WTC11 (cell line): ENCODE results near the gene SEC22A. TPM values are rescaled to one million over a fixed set of nuclear protein-coding genes. Genes with fewer than 3 reads are reported as not detected.

Experiments
- ATAC-seq: fragments of 200-7000 bp; cut with Tn5 transposase; 2 replicates; pipeline ENCODE4 v1.10.0; 2021; ENCODE audit warnings: mild to moderate bottlenecking, moderate library complexity
- CTCF ChIA-PET: fragments of 300-600 bp; sonication (Branson Sonifier 250); formaldehyde crosslinking; loops from one replicate; lab custom pipeline; 2021; ENCODE audit warnings: antibody characterized with exemption; lab: Charles Lee
- POLR2A ChIA-PET: fragments of 350-600 bp; sonication (Branson Sonifier 250); formaldehyde crosslinking; loops from one replicate; lab custom pipeline; 2021; ENCODE audit warnings: antibody characterized with exemption; lab: Charles Lee
- DNase-seq: peaks from one replicate; pipeline ENCODE4 v3.0.0; 2021; ENCODE audit warnings: low spot score
- H3K27ac Mint-ChIP-seq: 2 replicates; pipeline ENCODE4 v1.8.0; 2021; ENCODE audit warnings: mixed read lengths
- H3K27me3 Mint-ChIP-seq: 2 replicates; pipeline ENCODE4 v1.8.0; 2021; ENCODE audit warnings: low read depth, mild to moderate bottlenecking, moderate library complexity, mixed read lengths
- H3K36me3 Mint-ChIP-seq: 2 replicates; pipeline ENCODE4 v1.8.0; 2021; ENCODE audit warnings: mixed read lengths
- H3K4me1 Mint-ChIP-seq: 2 replicates; pipeline ENCODE4 v1.8.0; 2022; ENCODE audit warnings: mixed read lengths
- H3K4me3 Mint-ChIP-seq: 2 replicates; pipeline ENCODE4 v1.8.0; 2021; ENCODE audit warnings: mild to moderate bottlenecking, moderate library complexity, mixed read lengths
- H3K9me3 Mint-ChIP-seq: 2 replicates; pipeline ENCODE4 v1.8.0; 2021; ENCODE audit warnings: mixed read lengths
- CREM ChIP-seq: sonication (generic); formaldehyde crosslinking; IDR thresholded peaks from 2 replicates; pipeline ENCODE4 v1.8.1; 2022; ENCODE audit warnings: mild to moderate bottlenecking, missing genetic modification reagents, moderate library complexity
- ELF4 ChIP-seq: sonication (generic); formaldehyde crosslinking; IDR thresholded peaks from 2 replicates; pipeline ENCODE4 v1.8.1; 2022; ENCODE audit warnings: low read depth, mild to moderate bottlenecking, moderate library complexity, missing genetic modification reagents
- EMX1 ChIP-seq: fragments of 250-450 bp; sonication (Bioruptor Pico); IDR thresholded peaks from 2 replicates; pipeline ENCODE4 v1.8.0; 2021; ENCODE audit warnings: mild to moderate bottlenecking
- ESRRA ChIP-seq: sonication (generic); formaldehyde crosslinking; IDR thresholded peaks from 2 replicates; pipeline ENCODE4 v1.8.1; 2022; ENCODE audit warnings: mild to moderate bottlenecking, missing genetic modification reagents, borderline replicate concordance
- HMGA2 ChIP-seq: fragments of 250-450 bp; sonication (Bioruptor Pico); IDR thresholded peaks from 2 replicates; pipeline ENCODE4 v1.4.0; 2021; ENCODE audit warnings: mild to moderate bottlenecking, moderate library complexity
- NR2C2 ChIP-seq: sonication (generic); formaldehyde crosslinking; IDR thresholded peaks from 2 replicates; pipeline ENCODE4 v1.8.0; 2022; ENCODE audit warnings: mild to moderate bottlenecking, missing genetic modification reagents
- SP1 ChIP-seq: sonication (generic); formaldehyde crosslinking; conservative IDR thresholded peaks from 2 replicates; pipeline ENCODE4 v1.8.1; 2022; ENCODE audit warnings: missing genetic modification reagents
- TCF7 ChIP-seq: sonication (generic); formaldehyde crosslinking; IDR thresholded peaks from 2 replicates; pipeline ENCODE4 v1.8.0; 2022; ENCODE audit warnings: mild to moderate bottlenecking, low read depth, missing genetic modification reagents, moderate library complexity
- TEAD4 ChIP-seq: sonication (generic); formaldehyde crosslinking; IDR thresholded peaks from 2 replicates; pipeline ENCODE4 v1.8.0; 2022; ENCODE audit warnings: mild to moderate bottlenecking, missing genetic modification reagents
- TP53 ChIP-seq: sonication (generic); formaldehyde crosslinking; IDR thresholded peaks from 2 replicates; pipeline ENCODE4 v1.8.1; 2023; ENCODE audit warnings: mild to moderate bottlenecking, missing genetic modification reagents
- ZNF138 ChIP-seq: sonication (generic); formaldehyde crosslinking; conservative IDR thresholded peaks from 2 replicates; pipeline ENCODE4 v1.8.1; 2022; ENCODE audit warnings: mild to moderate bottlenecking, moderate library complexity, missing genetic modification reagents
- ZNF263 ChIP-seq: sonication (generic); formaldehyde crosslinking; IDR thresholded peaks from 2 replicates; pipeline ENCODE4 v1.8.1; 2022; ENCODE audit warnings: low read depth, mild to moderate bottlenecking, moderate library complexity, missing genetic modification reagents
- ZNF396 ChIP-seq: fragments of 250-450 bp; sonication (Bioruptor Pico); IDR thresholded peaks from 2 replicates; pipeline ENCODE4 v1.8.0; 2021; ENCODE audit warnings: mild to moderate bottlenecking, moderate library complexity, borderline replicate concordance
- ZNF416 ChIP-seq: fragments of 250-450 bp; sonication (Bioruptor Pico); IDR thresholded peaks from 2 replicates; pipeline ENCODE4 v1.9.0; 2021; ENCODE audit warnings: mild to moderate bottlenecking, inconsistent platforms
- ZNF423 ChIP-seq: fragments of 250-450 bp; sonication (Bioruptor Pico); IDR thresholded peaks from 2 replicates; pipeline ENCODE4 v2.1.2; 2022; ENCODE audit warnings: mild to moderate bottlenecking, moderate library complexity
- total RNA-seq: library from RNA; stranded (reverse); gene quantifications from 3 replicates; pipeline ENCODE4 v1.2.3, GENCODE V29; 2021
- TF ChIP-seq, protein P1 (sequence below): fragments of 200-600 bp; IDR thresholded peaks from 2 replicates; pipeline ENCODE4 v1.8.0; 2022; ENCODE audit warnings: antibody characterized with exemption
- TF ChIP-seq, protein P2 (sequence below): sonication (generic); formaldehyde crosslinking; conservative IDR thresholded peaks from 2 replicates; pipeline ENCODE4 v1.8.1; 2023; ENCODE audit warnings: mild to moderate bottlenecking, low read depth, missing genetic modification reagents, moderate library complexity
- TF ChIP-seq, protein P3 (sequence below): sonication (generic); formaldehyde crosslinking; IDR thresholded peaks from 2 replicates; pipeline ENCODE4 v1.8.0; 2022; ENCODE audit warnings: mild to moderate bottlenecking, missing genetic modification reagents
- TF ChIP-seq, protein P4 (sequence below): sonication (generic); formaldehyde crosslinking; conservative IDR thresholded peaks from 2 replicates; pipeline ENCODE4 v1.8.1; 2022; ENCODE audit warnings: mild to moderate bottlenecking, missing genetic modification reagents
- TF ChIP-seq, protein P5 (sequence below): sonication (generic); formaldehyde crosslinking; IDR thresholded peaks from 2 replicates; pipeline ENCODE4 v1.8.1; 2023; ENCODE audit warnings: mild to moderate bottlenecking, missing genetic modification reagents
- TF ChIP-seq, protein P6 (sequence below): fragments of 250-450 bp; sonication (Bioruptor Pico); IDR thresholded peaks from 2 replicates; pipeline ENCODE4 v1.9.0; 2021; ENCODE audit warnings: moderate library complexity, mild to moderate bottlenecking, inconsistent platforms, borderline replicate concordance
- TF ChIP-seq, protein P7 (sequence below): sonication (generic); formaldehyde crosslinking; IDR thresholded peaks from 2 replicates; pipeline ENCODE4 v1.8.0; 2022; ENCODE audit warnings: mild to moderate bottlenecking, missing genetic modification reagents

SEC22A gene
- total RNA-seq, 1 experiment from 2014 or later: 12.6 TPM

DNA sequence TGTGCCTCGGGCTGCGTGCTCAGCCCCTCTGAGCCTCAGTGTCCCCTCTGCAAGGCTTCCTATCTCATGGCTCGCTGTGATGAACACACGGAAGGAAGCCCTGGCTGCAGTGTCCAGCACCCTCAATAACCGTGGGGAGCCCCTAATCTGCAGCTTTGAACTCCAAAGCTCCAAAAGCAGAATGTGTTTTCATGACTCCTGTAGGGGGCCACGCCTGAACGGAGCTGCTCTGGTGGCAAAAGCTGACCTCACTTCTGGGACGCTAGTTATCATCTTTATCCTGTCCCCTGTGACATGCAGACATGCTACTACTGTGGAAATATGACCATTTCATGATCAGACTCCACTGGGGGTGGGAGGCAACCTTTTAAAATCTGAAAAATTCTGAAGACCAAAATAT is 98.8 kb downstream of the SEC22A start:
- no peak for ATAC-seq
- ChIA-PET POLR2A (no interaction called here), CTCF (interaction anchor here (0.8 to 1.9 kb wide), 3 partner anchors 14 to 188 kb away, joined by 3 to 8 read pairs (median 4); no protein-coding TSS in a partner anchor)
- peaks cover 9% of the 10 kb centered on the region for H3K4me1 Mint-ChIP-seq
- no peak for DNase-seq
- no peaks in the 10 kb centered on the region for H3K27me3 Mint-ChIP-seq
- H3K36me3 Mint-ChIP-seq: peaks cover 48% of the 10 kb centered on the region
- no peak overlapping the region for H3K27ac Mint-ChIP-seq
- no peak overlapping the region for H3K4me3 Mint-ChIP-seq
- no peaks in the 10 kb centered on the region for H3K9me3 Mint-ChIP-seq
- TF ChIP-seq, protein P1, sequence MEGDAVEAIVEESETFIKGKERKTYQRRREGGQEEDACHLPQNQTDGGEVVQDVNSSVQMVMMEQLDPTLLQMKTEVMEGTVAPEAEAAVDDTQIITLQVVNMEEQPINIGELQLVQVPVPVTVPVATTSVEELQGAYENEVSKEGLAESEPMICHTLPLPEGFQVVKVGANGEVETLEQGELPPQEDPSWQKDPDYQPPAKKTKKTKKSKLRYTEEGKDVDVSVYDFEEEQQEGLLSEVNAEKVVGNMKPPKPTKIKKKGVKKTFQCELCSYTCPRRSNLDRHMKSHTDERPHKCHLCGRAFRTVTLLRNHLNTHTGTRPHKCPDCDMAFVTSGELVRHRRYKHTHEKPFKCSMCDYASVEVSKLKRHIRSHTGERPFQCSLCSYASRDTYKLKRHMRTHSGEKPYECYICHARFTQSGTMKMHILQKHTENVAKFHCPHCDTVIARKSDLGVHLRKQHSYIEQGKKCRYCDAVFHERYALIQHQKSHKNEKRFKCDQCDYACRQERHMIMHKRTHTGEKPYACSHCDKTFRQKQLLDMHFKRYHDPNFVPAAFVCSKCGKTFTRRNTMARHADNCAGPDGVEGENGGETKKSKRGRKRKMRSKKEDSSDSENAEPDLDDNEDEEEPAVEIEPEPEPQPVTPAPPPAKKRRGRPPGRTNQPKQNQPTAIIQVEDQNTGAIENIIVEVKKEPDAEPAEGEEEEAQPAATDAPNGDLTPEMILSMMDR: no peak
- TF ChIP-seq TP53 (no peak), TEAD4 (CRISPR knock-in tag) (no peak), ZNF416 (CRISPR knock-in tag) (no peak), ESRRA (no peak), CREM (CRISPR knock-in tag) (no peak)
- TF ChIP-seq, protein P2, sequence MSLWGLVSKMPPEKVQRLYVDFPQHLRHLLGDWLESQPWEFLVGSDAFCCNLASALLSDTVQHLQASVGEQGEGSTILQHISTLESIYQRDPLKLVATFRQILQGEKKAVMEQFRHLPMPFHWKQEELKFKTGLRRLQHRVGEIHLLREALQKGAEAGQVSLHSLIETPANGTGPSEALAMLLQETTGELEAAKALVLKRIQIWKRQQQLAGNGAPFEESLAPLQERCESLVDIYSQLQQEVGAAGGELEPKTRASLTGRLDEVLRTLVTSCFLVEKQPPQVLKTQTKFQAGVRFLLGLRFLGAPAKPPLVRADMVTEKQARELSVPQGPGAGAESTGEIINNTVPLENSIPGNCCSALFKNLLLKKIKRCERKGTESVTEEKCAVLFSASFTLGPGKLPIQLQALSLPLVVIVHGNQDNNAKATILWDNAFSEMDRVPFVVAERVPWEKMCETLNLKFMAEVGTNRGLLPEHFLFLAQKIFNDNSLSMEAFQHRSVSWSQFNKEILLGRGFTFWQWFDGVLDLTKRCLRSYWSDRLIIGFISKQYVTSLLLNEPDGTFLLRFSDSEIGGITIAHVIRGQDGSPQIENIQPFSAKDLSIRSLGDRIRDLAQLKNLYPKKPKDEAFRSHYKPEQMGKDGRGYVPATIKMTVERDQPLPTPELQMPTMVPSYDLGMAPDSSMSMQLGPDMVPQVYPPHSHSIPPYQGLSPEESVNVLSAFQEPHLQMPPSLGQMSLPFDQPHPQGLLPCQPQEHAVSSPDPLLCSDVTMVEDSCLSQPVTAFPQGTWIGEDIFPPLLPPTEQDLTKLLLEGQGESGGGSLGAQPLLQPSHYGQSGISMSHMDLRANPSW (CRISPR knock-in tag): no peak

DNA sequence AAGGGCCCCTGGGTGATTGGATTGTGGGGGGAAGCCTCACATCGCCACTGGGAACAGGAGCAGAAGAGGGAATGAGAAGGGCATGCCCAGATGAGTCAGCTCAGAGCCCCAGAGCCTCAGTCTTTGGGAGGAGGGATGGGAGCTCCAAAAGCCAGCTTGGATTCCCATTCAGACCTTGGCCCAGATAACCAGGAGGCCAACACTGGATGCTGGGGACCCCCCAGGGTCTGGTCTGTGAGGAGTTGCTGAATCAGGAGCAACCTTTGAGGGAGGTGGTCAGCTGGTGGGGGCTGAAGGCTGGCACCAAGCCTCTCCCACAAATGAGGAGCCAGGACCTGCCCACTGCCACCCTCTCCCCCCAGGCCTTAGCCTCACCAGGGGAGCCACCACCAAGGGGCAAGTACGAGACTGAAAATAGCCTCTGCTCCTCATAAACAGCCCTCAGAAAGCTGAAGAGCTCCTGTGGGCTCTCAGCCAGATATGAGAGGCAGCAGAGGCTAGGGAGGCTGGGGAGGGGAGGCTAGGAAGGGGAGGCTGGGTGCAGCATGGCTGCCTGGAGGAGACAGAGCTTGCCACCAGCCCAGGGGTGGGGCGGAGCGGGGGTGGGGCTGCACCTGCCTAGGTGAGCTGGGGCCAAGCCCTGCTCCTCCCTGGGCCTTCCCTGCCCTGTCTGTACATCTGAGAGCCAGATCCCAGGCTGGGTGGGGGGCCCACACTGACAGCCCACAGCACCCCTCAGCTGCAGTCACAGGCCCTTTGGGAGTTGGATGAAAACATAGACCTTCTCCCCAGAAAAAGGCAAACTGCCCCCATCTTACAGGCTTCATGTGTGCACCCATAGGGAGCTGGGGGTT is 99.8 kb downstream of the SEC22A start:
- ATAC-seq: no peak
- H3K27ac Mint-ChIP-seq: no peak overlapping the region
- no peaks in the 10 kb centered on the region for H3K9me3 Mint-ChIP-seq
- CTCF ChIA-PET: interaction anchor here (1.2 to 1.9 kb wide), 3 partner anchors 13 to 146 kb away, joined by 3 to 8 read pairs (median 5); no protein-coding TSS in a partner anchor
- no peaks in the 10 kb centered on the region for H3K27me3 Mint-ChIP-seq
- no peak overlapping the region for H3K4me3 Mint-ChIP-seq
- H3K36me3 Mint-ChIP-seq: peaks cover 50% of the 10 kb centered on the region
- TF ChIP-seq SP1 (CRISPR knock-in tag) (no peak), ESRRA (no peak), EMX1 (no peak), HMGA2 (CRISPR knock-in tag) (no peak), NR2C2 (CRISPR knock-in tag) (no peak), TCF7 (CRISPR knock-in tag) (no peak), ZNF138 (no peak), ELF4 (CRISPR knock-in tag) (no peak), ZNF423 (CRISPR knock-in tag) (no peak), ZNF396 (no peak), ZNF263 (CRISPR knock-in tag) (no peak)
- TF ChIP-seq, protein P3, sequence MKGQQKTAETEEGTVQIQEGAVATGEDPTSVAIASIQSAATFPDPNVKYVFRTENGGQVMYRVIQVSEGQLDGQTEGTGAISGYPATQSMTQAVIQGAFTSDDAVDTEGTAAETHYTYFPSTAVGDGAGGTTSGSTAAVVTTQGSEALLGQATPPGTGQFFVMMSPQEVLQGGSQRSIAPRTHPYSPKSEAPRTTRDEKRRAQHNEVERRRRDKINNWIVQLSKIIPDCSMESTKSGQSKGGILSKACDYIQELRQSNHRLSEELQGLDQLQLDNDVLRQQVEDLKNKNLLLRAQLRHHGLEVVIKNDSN (CRISPR knock-in tag): no peak
- TF ChIP-seq, protein P4, sequence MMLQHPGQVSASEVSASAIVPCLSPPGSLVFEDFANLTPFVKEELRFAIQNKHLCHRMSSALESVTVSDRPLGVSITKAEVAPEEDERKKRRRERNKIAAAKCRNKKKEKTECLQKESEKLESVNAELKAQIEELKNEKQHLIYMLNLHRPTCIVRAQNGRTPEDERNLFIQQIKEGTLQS (CRISPR knock-in tag): no peak
- TF ChIP-seq, protein P5, sequence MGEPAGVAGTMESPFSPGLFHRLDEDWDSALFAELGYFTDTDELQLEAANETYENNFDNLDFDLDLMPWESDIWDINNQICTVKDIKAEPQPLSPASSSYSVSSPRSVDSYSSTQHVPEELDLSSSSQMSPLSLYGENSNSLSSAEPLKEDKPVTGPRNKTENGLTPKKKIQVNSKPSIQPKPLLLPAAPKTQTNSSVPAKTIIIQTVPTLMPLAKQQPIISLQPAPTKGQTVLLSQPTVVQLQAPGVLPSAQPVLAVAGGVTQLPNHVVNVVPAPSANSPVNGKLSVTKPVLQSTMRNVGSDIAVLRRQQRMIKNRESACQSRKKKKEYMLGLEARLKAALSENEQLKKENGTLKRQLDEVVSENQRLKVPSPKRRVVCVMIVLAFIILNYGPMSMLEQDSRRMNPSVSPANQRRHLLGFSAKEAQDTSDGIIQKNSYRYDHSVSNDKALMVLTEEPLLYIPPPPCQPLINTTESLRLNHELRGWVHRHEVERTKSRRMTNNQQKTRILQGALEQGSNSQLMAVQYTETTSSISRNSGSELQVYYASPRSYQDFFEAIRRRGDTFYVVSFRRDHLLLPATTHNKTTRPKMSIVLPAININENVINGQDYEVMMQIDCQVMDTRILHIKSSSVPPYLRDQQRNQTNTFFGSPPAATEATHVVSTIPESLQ (CRISPR knock-in tag): no peak
- TF ChIP-seq, protein P6, sequence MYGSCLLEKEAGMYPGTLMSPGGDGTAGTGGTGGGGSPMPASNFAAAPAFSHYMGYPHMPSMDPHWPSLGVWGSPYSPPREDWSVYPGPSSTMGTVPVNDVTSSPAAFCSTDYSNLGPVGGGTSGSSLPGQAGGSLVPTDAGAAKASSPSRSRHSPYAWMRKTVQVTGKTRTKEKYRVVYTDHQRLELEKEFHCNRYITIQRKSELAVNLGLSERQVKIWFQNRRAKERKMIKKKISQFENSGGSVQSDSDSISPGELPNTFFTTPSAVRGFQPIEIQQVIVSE (CRISPR knock-in tag): no peak
- TF ChIP-seq, protein P7, sequence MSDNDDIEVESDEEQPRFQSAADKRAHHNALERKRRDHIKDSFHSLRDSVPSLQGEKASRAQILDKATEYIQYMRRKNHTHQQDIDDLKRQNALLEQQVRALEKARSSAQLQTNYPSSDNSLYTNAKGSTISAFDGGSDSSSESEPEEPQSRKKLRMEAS (CRISPR knock-in tag): no peak
- TF ChIP-seq, all 79 proteins: peak for 0
- H3K4me1 Mint-ChIP-seq: peaks cover 15% of the 10 kb centered on the region
- no peak for DNase-seq
- POLR2A ChIA-PET: interaction anchor here (1.6 kb wide), 1 partner anchor 13 kb away, joined by 5 read pairs; no protein-coding TSS in a partner anchor
